ENCODE measurements around the gene ATAD3C. TPM values are rescaled to one million over a fixed set of nuclear protein-coding genes. Genes with fewer than 3 reads are reported as not detected.
"Not testable (repeated sequence)": the region's sequence is repeated elsewhere in the genome, so short reads cannot be mapped to it uniquely, and the experiment has no call there.

ATAD3C gene
- total RNA-seq, 3 donors from 2014 or later: 0.35 to 1.4 (median 0.55) TPM

DNA sequence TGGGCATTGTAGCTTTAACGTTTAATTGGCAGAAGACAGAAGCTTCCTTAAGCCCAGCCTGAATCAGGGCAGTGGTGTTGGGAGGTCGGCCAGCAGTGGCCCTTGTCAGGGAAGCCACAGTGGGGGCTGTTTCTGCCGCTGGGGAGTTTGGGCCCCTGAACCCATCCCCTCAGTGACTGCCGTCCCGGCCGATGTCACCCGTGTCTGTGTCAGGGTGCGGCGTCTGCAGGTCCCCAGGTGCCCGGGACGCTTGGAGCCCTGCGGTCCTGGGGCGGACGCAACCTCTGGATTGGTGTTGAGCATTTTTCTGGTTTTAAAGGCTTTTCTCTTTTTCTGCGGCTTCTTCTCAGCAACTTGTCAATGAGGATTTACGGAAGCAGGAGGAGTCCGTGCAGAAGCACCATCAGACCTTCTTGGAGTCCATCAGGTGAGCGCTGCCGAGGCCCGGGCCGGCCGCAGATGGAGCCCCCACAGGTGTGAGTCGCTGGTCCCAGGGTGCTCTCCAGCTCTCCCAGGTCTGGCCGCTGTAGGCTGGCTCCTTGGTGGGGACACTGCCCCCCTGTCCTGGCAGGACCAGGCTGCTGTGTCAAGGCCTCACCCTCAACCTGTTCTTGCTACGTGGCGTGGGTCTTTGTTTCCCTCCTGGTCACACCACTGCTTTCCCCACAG, 2.3 kb downstream of the ATAD3C start:
- no peak overlapping the region for H3K4me3 ChIP-seq
- TF ChIP-seq, protein P1, sequence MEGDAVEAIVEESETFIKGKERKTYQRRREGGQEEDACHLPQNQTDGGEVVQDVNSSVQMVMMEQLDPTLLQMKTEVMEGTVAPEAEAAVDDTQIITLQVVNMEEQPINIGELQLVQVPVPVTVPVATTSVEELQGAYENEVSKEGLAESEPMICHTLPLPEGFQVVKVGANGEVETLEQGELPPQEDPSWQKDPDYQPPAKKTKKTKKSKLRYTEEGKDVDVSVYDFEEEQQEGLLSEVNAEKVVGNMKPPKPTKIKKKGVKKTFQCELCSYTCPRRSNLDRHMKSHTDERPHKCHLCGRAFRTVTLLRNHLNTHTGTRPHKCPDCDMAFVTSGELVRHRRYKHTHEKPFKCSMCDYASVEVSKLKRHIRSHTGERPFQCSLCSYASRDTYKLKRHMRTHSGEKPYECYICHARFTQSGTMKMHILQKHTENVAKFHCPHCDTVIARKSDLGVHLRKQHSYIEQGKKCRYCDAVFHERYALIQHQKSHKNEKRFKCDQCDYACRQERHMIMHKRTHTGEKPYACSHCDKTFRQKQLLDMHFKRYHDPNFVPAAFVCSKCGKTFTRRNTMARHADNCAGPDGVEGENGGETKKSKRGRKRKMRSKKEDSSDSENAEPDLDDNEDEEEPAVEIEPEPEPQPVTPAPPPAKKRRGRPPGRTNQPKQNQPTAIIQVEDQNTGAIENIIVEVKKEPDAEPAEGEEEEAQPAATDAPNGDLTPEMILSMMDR (IDR thresholded peaks at IDR 0.05): no peak
- ATAC-seq (no peak), DNase-seq (no peak)
- intact Hi-C loops (cut with DNase I, micrococcal nuclease): no loop called here
- peaks cover 9% of the 10 kb centered on the region for H3K4me1 ChIP-seq (ENCODE audit: low read depth)
- H3K9me3 ChIP-seq: no peaks in the 10 kb centered on the region
- H3K36me3 ChIP-seq (ENCODE audit: low read depth): no peaks in the 10 kb centered on the region

DNA sequence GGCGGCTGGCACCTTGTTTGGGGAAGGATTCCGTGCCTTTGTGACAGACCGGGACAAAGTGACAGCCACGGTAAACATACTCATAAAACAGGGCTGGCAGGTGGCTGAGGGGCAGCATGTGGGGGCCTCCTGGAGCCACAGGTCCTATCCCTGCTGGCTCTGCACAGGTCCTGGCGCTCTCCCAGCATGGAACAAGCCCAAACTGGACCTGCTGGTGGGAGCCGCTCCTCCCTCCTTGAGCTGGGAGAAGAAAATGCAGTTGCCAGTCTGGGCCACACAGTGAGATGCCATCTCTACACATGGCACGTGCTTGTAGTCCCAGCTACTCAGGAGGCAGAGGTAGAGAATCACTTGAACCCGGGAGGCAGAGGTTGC, 2.9 kb downstream of the ATAD3C start:
- H3K4me3 ChIP-seq; H3K4me1 ChIP-seq (ENCODE audit: low read depth); H3K9me3 ChIP-seq; DNase-seq; H3K36me3 ChIP-seq (ENCODE audit: low read depth); intact Hi-C loops (cut with DNase I, micrococcal nuclease); ATAC-seq: not testable (repeated sequence)

DNA sequence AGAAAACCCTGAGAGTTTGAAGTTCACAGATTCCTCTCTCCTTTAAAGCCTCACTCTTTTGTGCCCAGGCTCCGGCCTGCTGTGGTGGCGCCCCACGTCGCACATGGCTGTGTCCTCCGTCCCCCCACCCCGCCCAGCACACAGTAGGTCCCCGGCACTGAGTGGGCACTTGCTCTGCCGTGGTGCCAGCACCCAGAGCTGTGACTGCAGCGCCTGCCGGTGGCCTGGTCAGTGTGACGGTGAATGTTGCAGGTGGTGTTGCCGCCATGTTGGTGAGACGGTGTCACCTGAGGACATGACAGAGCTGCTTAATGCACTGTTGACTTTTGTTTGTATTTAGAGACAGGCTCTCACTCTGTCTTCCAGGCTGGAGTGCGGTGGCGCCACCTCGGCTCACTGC, 3.4 kb downstream of the ATAD3C start:
- DNase-seq: no peak
- no peaks in the 10 kb centered on the region for H3K36me3 ChIP-seq (ENCODE audit: low read depth)
- ATAC-seq: no peak
- peaks cover 9% of the 10 kb centered on the region for H3K4me1 ChIP-seq (ENCODE audit: low read depth)
- H3K4me3 ChIP-seq: no peak overlapping the region
- TF ChIP-seq, protein P1 (IDR thresholded peaks at IDR 0.05): no peak
- intact Hi-C loops (cut with DNase I, micrococcal nuclease): no loop called here
- H3K9me3 ChIP-seq: no peaks in the 10 kb centered on the region

DNA sequence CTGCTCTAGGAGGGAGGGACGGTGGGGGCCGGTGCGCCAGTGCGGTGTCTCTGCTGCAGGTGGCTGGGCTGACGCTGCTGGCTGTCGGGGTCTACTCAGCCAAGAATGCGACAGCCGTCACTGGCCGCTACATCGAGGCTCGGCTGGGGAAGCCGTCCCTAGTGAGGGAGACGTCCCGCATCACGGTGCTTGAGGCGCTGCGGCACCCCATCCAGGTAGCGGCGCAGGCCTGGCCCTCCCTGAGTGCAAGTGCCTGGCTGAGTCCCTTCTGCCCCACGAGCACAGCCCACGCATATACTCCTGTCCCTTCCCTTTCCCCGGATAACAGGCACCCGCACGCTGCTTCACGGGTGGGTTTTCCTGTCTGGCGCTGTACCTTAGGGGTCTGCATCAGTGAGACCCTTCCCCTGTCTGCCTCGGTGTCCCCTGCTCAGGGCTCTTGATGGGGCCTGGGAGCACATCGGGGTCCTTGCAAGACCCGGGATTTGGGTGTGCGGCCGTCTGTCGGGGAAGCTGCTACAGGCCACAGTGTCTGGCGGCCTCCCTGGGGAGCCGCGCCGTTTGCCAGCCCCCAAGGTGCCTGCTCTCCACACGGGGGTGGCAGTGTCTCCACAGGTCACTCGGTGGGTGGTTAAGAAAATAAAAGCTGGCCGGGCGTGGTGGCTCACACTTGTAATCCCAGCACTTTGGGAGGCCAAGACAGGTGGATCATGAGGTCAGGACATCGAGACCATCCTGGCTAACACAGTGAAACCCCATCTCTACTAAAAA, 5.0 kb downstream of the ATAD3C start:
- H3K9me3 ChIP-seq; H3K4me1 ChIP-seq (ENCODE audit: low read depth); H3K4me3 ChIP-seq; ATAC-seq; intact Hi-C loops (cut with DNase I, micrococcal nuclease); H3K36me3 ChIP-seq (ENCODE audit: low read depth); DNase-seq: not testable (repeated sequence)

DNA sequence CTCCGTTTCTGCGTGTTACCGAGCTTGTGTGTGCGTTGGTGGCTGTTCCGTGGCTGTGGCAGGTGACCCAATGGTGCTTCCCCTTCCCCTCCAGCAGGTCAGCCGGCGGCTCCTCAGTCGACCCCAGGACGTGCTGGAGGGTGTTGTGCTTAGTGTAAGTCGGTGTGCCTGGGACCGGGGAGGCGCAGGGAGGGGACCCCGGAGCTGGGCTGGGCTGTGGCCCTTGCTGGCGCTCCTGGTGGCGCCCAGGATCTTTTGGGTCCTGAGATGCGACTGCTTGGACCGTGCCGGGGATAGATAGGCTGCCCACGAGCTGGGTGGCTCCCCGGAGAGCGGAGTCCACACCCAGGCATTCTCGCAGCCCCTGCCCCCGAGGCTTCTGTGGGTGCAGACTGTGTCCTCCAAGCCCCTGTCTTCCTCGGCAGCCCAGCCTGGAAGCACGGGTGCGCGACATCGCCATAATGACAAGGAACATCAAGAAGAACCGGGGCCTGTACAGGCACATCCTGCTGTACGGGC, 5.9 kb downstream of the ATAD3C start:
- ATAC-seq: no peak
- Histone ChIP-seq H3K4me3 (no peak overlapping the region), H3K36me3 (ENCODE audit: low read depth) (no peaks in the 10 kb centered on the region), H3K4me1 (ENCODE audit: low read depth) (no peaks in the 10 kb centered on the region), H3K9me3 (no peaks in the 10 kb centered on the region)
- TF ChIP-seq, protein P1 (IDR thresholded peaks at IDR 0.05): no peak
- no peak for DNase-seq
- intact Hi-C loops (cut with DNase I, micrococcal nuclease): no loop called here

DNA sequence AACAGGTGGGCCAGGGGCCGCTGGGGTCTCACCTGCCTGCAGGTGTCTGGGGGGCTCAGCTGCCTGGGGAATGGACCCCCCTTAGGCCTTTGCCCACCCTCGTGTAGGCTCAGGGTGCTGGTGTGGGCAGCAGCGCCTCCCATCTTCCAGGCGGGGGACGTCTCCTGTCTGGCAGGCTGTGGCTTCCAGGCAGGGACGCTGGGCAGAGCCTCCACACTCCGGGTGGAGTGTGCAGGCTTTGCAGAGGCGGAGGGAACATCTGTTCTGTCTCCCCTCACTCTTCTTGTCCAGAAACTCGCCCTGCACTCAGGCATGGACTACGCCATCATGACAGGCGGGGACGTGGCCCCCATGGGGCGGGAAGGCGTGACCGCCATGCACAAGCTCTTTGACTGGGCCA, 6.4 kb downstream of the ATAD3C start:
- intact Hi-C loops (cut with DNase I, micrococcal nuclease); H3K36me3 ChIP-seq (ENCODE audit: low read depth); H3K9me3 ChIP-seq; ATAC-seq; DNase-seq; H3K4me3 ChIP-seq; H3K4me1 ChIP-seq (ENCODE audit: low read depth): not testable (repeated sequence)

DNA sequence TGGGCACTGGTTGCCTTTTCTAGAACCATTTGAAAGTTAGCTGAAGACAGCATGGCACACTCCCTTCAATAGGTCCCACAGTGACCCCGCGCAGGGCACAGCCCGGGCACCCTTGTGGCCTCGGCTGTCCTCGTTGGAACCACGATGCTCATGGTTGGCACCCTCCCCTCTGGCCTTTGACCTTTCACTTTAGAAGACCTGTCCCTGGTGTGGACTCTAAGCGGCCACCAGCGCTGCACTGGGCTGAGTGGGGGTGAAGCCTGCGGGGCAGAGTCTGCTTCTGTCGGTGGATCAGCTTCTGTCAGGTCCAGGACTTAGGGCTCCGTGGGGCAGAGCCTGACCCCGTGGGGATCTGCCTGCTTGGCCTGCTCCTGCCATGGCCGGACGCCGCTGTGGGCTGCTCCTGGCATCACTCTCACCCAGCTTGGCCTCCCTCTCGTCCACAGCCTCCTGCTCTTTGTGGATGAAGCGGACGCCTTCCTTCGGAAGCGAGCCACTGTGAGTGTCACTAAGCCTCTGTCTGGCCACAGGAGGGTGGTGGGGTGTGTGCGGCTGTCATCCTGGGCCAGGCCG, 7.3 kb downstream of the ATAD3C start:
- intact Hi-C loops (cut with DNase I, micrococcal nuclease); H3K4me3 ChIP-seq; H3K9me3 ChIP-seq; ATAC-seq; H3K4me1 ChIP-seq (ENCODE audit: low read depth); DNase-seq; H3K36me3 ChIP-seq (ENCODE audit: low read depth): not testable (repeated sequence)

DNA sequence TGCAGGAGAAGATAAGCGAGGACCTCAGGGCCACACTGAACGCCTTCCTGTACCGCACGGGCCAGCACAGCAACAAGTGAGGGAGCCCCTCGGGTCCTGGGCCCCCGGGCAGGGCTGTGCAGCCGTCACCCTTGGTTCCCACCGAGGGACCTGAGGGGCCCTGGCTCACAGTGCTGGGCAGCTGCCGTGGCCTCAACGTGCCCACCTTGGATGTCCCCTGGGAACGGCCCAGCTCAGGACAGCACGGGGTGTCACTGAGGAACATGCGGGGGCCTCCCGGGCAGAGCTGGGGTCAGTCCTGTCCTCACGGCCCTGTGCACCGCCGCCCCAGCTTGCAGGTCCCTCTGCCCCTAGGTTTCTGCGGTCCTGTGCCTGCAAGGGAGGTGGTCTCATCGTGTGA, 9.7 kb downstream of the ATAD3C start:
- ATAC-seq; intact Hi-C loops (cut with DNase I, micrococcal nuclease); H3K4me1 ChIP-seq (ENCODE audit: low read depth); DNase-seq; H3K4me3 ChIP-seq; H3K36me3 ChIP-seq (ENCODE audit: low read depth); H3K9me3 ChIP-seq: not testable (repeated sequence)

DNA sequence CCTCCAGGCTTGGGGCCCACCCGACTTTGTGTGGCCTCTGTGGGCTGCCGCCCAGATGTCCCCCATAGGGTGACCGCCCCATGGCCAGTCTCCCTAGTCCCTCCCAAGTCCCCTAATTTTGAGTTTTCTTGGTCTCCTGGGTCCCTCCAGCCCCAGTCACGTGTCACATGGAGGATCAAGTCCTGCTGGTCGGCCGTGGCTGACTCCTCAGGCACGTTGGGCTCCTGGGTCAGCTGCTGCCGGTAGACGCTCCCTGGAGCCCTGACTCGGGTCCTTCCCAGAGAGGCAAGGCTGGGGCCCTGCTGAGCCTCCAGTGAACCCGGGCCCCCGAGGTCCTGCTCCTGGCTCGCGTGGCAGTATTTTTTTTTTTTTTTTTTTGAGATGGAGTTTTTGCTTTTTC, 10.2 kb downstream of the ATAD3C start:
- ATAC-seq; DNase-seq; H3K36me3 ChIP-seq (ENCODE audit: low read depth); H3K4me3 ChIP-seq; H3K4me1 ChIP-seq (ENCODE audit: low read depth); intact Hi-C loops (cut with DNase I, micrococcal nuclease); H3K9me3 ChIP-seq: not testable (repeated sequence)
